Activated CD4-positive, alpha-beta T cell treated with anti-CD3 and anti-CD28 coated beads for 24 hours (primary cell): ENCODE data around the gene TBXT.
"Not testable (repeated sequence)": the region's sequence is repeated elsewhere in the genome, so short reads cannot be mapped to it uniquely, and the experiment has no call there.

Experiments used
- DNase-seq, 2 donors: peaks; one replicate each; pipeline ENCODE4 v3.0.0-alpha.2; 2020; ENCODE audit warnings: low read depth in 2 of 2

The TBXT gene

GRCh38 chr6:166167801-166168615, at the start of gene TBXT:
TSS of gene TBXT (minus strand) at chr6:166167851. CDS start at chr6:166167591, 260 bp downstream.
- no peak for DNase-seq

- no peak for DNase-seq
These were observed 39.6 kb upstream of the TBXT start for GRCh38 chr6:166207284-166207561.

GRCh38 chr6:166206510-166207283, 39.0 kb upstream of the TBXT start:
- DNase-seq: no peak

- no peak for DNase-seq
These were observed 38.4 kb upstream of the TBXT start for GRCh38 chr6:166206066-166206465.

- no peak for DNase-seq
These were observed 37.4 kb upstream of the TBXT start for GRCh38 chr6:166204852-166205650.

- no peak for DNase-seq
These were observed 36.1 kb upstream of the TBXT start for GRCh38 chr6:166203641-166204222.

- no peak for DNase-seq
These were observed 35.5 kb upstream of the TBXT start for GRCh38 chr6:166203003-166203640.

GRCh38 chr6:166202321-166202733, 34.7 kb upstream of the TBXT start:
- DNase-seq: no peak

GRCh38 chr6:166201878-166202277, 34.2 kb upstream of the TBXT start:
- DNase-seq: no peak

- DNase-seq: no peak
These were observed 29.7 kb upstream of the TBXT start for GRCh38 chr6:166197361-166197760.

- DNase-seq: no peak
These were observed 28.2 kb upstream of the TBXT start for GRCh38 chr6:166195860-166196238.

GRCh38 chr6:166194914-166195859, 27.5 kb upstream of the TBXT start:
- no peak for DNase-seq

GRCh38 chr6:166192557-166192956, 24.9 kb upstream of the TBXT start:
- no peak for DNase-seq

- DNase-seq: no peak
These were observed 24.5 kb upstream of the TBXT start for GRCh38 chr6:166192136-166192535.

GRCh38 chr6:166179704-166180103, 12.1 kb upstream of the TBXT start:
- no peak for DNase-seq

- DNase-seq: no peak
These were observed 8.5 kb upstream of the TBXT start for GRCh38 chr6:166176106-166176505.

- not testable (repeated sequence) for DNase-seq
These were observed 7.4 kb upstream of the TBXT start for GRCh38 chr6:166175093-166175492.

GRCh38 chr6:166174031-166174430, 6.4 kb upstream of the TBXT start:
- DNase-seq: no peak

GRCh38 chr6:166173281-166173951, 5.8 kb upstream of the TBXT start:
- DNase-seq: no peak

GRCh38 chr6:166172546-166172945, 4.9 kb upstream of the TBXT start:
- no peak for DNase-seq
